Measurements from ENCODE around the gene RGS10.

RGS10 gene

DNA sequence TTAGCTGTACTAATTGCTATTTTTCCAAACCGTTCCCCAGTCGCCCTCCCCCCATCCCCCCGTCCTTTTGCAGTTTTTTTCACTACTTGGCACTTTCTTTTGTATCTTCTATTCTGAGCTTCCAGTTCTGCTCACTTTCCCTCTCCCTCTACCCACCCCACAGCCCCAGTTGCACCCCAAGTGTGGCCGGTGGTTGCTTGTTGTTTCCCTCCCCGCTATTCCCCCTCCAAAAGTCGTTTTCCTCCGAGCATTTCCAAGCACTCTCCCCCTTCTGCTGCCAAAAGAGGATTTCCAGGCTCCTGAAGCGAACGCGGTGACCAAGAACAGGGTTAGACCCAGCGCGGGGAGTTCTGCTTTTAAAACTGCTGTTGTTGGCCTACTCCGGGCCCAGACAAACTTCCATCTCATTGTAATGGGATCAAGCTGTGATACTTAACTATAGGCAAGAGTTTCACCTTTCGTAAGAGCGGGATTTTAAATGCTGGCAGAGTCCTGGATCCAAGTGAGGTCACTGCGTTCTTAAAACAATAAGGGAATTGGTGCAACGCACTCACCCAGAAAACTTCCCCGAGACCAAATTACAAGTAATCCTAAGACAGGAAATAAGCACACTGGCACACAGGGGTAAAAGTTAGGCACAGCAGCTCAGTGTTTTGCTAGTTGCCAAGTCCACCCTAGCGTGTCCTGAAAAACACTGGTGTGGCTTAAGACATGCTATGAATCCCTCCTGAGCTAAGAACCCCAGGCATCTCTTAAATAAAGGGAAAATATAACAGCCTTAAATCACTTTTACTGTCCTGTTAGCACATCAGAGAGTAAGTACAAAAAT is 1.5 kb upstream of the RGS10 start:
- Mint-ChIP-seq H3K27ac (peak overlapping the region; percentile 94), H3K4me1 (peaks cover 34% of the 10 kb centered on the region), H3K27me3 (peaks cover 34% of the 10 kb centered on the region), H3K4me3 (peak overlapping the region; percentile 91), H3K9me3 (no peaks in the 10 kb centered on the region), H3K36me3 (peaks cover 10% of the 10 kb centered on the region)
- CTCF ChIA-PET, result interaction anchor here (0.7 to 3.8 kb wide), 13 partner anchors 18 to 345 kb away, joined by 3 to 33 read pairs (median 4); no protein-coding TSS in a partner anchor
- no peak for DNase-seq

DNA sequence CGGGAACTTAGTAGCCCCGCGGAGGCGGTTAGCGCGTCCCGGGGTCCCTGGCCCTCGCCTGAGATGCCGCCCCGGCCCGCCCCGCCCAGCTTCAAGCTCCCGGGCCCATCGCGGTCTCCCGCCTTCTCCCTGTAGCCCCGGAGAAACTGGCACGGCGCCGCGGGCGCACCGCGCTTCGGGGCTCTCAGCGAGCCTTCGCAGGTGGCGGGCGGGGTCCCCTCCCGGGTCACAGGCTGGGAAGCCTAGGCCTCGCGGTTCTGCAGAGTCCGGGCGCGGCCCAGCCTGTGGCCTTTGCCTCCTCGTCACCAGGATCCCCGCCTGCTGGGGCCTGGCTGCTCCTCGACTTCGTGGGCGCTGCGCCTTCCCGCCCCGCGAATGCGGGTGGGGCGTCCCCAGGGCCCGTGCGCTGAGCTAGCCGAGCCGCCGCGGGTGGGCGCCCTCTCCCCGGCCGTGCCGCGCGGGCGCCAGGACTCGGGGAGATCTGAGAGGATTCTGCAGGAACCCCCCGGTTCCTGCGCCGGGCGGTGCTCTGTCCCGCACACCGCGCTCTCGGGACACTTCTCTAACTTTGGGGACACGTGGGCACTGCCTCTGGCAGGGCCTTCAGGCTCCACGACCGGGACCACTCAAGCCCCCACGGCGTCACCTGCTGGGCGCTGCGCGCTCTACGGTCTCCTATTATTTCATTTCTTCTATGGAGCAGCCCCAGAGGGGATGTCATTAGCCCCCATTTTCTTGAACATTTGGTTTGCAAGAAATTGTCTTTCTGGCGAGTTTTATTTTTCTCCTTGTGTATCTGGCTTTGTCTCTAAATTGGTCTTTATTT is 682 bp upstream of the RGS10 start:
- Mint-ChIP-seq H3K27me3 (peaks cover 26% of the 10 kb centered on the region), H3K9me3 (no peaks in the 10 kb centered on the region), H3K4me1 (peaks cover 42% of the 10 kb centered on the region), H3K36me3 (peaks cover 10% of the 10 kb centered on the region), H3K4me3 (peak overlapping the region; percentile 91), H3K27ac (peak overlapping the region; percentile 94)
- DNase-seq, result peak; percentile 77
- CTCF ChIA-PET, result interaction anchor here (0.7 to 3.8 kb wide), 18 partner anchors 14 to 344 kb away, joined by 3 to 33 read pairs (median 4); no protein-coding TSS in a partner anchor

DNA sequence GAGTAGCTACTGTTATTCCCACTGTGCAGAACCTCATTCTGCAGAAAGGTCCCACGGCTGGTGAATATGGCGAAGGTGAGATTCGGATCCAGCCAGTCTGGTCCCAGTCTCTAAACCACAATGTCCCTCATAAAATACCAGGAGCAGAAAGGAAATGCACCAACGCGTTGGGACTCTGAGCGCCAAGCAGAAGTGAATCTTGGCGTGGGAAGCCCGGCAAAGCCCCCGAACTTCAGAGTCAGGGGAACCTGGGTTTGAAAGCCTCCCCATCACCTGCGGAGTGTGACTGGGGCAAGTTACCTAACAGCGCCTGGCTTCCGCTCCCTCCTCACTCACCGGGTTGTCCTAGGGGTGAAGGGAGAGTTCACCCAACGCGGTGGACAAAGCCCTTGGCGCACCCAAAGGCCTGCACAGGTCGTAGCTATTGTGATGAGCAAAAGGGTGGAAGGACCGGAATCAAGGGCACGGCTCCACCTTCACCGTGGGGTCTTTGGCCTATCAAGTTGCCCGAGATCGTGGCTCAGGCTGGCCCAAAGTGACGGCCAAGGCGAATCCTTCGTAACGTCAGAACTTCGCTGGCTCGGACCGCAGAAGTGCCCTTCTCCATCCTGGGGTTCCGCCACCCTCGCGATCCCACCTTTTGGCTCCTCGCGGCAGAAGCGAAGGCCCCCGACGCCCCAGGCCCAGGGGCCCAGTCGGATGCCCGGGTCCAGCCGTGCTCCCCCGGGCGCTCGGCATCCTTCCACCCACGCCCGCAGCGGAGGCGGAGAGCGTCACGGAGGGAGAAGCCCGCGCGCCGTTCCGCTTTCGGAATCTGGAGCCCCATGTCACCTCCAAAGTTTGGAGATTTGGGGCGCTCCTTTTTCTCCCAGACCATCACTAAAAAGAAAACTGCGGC is 811 bp downstream of the RGS10 start:
- Mint-ChIP-seq H3K27ac (peak overlapping the region; percentile 79), H3K27me3 (peaks cover 11% of the 10 kb centered on the region), H3K4me3 (peak overlapping the region; percentile 89), H3K4me1 (peaks cover 57% of the 10 kb centered on the region), H3K36me3 (peaks cover 18% of the 10 kb centered on the region), H3K9me3 (no peaks in the 10 kb centered on the region)
- DNase-seq, result peak; percentile 72
- CTCF ChIA-PET, result interaction anchor here (0.8 to 3.8 kb wide), 14 partner anchors 12 to 342 kb away, joined by 3 to 33 read pairs (median 4); partner anchors contain the start of gene GRK5

DNA sequence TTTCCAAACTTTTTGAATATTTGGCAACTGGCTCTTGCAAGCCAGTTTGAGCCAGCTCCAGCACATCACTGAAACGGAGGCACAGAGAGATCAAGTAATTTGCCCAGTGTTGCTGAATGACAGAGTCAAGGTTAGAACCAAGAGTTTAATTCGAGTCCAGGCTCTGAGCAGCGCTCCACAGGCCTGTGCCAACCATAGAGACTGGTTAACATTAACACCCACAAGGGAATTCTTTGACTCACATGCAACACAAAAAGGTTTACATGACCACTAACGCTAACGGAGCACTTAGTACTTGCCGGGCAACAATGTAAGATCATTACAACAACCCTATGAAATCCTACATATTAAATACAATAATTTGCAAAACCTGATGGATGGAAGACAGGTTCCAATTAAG is 1.5 kb downstream of the RGS10 start:
- Mint-ChIP-seq H3K4me1 (peaks cover 64% of the 10 kb centered on the region), H3K27ac (peak overlapping the region; percentile 79), H3K36me3 (peaks cover 24% of the 10 kb centered on the region), H3K9me3 (no peaks in the 10 kb centered on the region), H3K27me3 (peaks cover 11% of the 10 kb centered on the region), H3K4me3 (peak overlapping the region; percentile 89)
- no peak for DNase-seq
- CTCF ChIA-PET, result interaction anchor here (0.8 to 3.8 kb wide), 10 partner anchors 10 to 342 kb away, joined by 3 to 33 read pairs (median 4); partner anchors contain the start of gene GRK5

DNA sequence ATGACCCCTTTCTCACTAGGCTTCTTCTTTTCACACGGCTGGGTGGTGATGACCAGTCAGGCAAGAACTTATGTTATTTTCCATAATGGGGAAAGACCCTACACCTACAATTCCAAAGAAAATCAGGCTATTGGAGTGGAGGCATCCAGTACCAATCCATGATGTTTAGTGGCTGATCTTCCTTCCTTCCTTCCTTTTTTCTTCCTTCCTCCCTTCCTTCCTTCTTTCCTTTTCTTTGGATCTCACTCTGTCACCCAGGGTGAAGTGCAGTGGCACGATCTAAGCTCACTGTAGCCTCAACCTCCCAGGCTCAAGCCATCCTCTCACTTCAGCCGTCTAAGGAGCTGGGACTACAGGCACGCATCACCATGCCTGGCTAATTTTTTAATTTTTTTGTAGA is 2.5 kb downstream of the RGS10 start:
- peak overlapping the region; percentile 79 for H3K27ac Mint-ChIP-seq
- DNase-seq, result no peak
- no peaks in the 10 kb centered on the region for H3K9me3 Mint-ChIP-seq
- CTCF ChIA-PET, result interaction anchor here (1.0 to 3.6 kb wide), 6 partner anchors 9 to 333 kb away, joined by 3 to 10 read pairs (median 4); partner anchors contain the start of gene GRK5
- H3K4me3 Mint-ChIP-seq, result peak overlapping the region; percentile 89
- peaks cover 33% of the 10 kb centered on the region for H3K36me3 Mint-ChIP-seq
- H3K4me1 Mint-ChIP-seq, result peaks cover 69% of the 10 kb centered on the region
- peaks cover 5% of the 10 kb centered on the region for H3K27me3 Mint-ChIP-seq

DNA sequence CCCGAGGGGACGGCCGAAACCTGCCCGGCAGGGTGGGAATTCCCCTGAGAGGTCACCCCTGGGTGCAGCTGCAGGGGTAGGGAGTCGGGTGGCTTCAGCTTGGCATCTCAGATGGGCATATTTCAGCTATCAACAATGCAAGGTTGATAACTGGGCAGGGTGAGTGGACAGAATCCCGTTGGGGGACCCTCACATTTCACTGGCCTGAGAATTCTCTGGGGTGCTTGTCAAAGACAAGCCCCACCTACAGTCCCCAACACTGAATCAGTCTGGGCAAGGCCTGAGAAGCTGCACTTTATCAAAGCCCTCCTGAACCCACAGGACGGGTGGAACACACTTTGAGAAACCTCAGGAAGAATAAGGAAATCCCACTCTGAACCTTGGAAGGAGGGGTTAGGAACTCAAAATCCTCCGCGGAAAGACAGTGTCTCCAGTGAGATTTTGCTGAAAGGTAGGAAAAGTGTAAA is 3.1 kb downstream of the RGS10 start:
- H3K27ac Mint-ChIP-seq, result peak overlapping the region; percentile 93
- H3K9me3 Mint-ChIP-seq, result no peaks in the 10 kb centered on the region
- CTCF ChIA-PET, result interaction anchor here (0.8 to 3.6 kb wide), 5 partner anchors 30 to 344 kb away, joined by 3 to 11 read pairs (median 4); partner anchors contain the start of gene GRK5
- DNase-seq, result no peak
- no peaks in the 10 kb centered on the region for H3K27me3 Mint-ChIP-seq
- peak overlapping the region; percentile 89 for H3K4me3 Mint-ChIP-seq
- H3K4me1 Mint-ChIP-seq, result peaks cover 72% of the 10 kb centered on the region
- peaks cover 35% of the 10 kb centered on the region for H3K36me3 Mint-ChIP-seq

DNA sequence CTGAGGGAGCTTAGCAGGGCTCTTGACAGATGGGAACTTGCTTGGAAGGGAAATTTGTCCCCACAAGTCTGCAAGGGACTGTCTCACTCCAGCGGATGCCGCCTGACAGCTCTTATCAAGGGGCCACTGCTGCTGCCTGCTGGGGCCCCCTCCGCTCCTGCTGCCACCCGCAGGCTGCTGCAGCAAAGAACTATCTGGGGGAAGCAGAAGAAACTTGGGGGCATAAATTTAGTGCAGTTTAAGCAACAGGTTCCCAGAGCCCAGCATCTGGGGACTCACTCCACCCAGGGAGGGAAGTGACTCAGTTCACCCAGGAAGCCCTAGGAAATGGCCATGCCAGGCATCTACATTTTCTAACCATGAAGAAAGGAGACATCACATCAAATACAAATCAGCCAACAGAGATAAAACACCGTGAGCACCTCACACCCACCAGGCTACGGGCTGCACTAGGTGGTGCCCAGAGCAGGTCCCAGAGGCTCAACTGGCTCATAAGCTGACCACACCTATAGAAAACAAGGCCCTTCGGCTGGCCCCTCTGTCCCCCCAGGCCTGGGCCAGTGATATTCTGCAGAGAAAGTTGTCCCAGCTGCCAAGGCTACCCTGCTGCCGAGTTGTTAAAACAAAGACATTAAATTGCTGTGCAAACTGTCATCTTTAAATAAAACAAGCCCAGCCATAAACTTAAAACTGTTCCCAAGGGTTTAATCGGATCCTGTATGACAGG is 3.7 kb downstream of the RGS10 start:
- peak; percentile 65 for DNase-seq
- peak overlapping the region; percentile 89 for H3K4me3 Mint-ChIP-seq
- CTCF ChIA-PET, result interaction anchor here (0.8 to 3.6 kb wide), 6 partner anchors 19 to 344 kb away, joined by 3 to 11 read pairs (median 7); partner anchors contain the start of gene GRK5

DNA sequence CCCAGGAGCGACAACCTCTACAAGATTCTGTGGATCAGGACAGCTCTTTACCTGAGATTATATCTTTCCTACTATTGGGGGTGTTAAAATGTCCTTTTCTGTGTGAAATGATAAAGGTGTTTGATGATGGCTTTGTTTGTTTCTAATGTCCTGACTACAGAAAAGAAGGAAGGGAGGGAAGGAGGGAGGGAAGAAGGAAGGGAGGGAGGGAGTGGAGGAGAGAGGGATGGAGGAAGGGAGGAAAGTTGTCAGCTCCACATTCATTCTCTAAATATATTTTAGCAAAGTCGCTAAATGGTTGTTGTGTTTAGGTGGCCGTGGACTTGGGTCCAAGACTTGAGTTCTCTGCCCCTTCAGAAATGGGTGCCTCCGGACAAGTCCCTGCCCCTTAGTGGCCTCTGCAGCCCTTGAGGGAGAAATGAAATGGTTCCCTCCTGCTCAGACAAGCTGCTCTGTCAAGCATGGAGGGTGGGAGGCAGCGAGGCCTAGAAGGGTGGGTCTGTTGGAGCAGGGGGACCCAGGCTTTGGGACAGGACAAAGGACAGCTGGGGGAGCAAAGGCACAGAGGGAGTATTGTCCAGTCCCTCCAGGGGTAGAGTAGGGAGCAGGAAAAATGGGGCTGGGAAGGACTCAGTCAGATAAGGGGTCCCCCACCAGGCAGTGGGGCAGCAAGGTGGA is 4.4 kb downstream of the RGS10 start:
- Mint-ChIP-seq H3K4me3 (peak overlapping the region; percentile 89), H3K4me1 (peaks cover 66% of the 10 kb centered on the region), H3K9me3 (no peaks in the 10 kb centered on the region), H3K36me3 (peaks cover 39% of the 10 kb centered on the region), H3K27ac (peak overlapping the region; percentile 93), H3K27me3 (no peaks in the 10 kb centered on the region)
- no peak for DNase-seq
- CTCF ChIA-PET, result interaction anchor here (1.6 to 3.6 kb wide), 5 partner anchors 19 to 339 kb away, joined by 3 to 11 read pairs (median 8); partner anchors contain the start of gene GRK5

More for the DNA sequence above, 3.7 kb downstream of the RGS10 start:
- Mint-ChIP-seq H3K27me3 (no peaks in the 10 kb centered on the region), H3K27ac (peak overlapping the region; percentile 93), H3K4me1 (peaks cover 66% of the 10 kb centered on the region), H3K36me3 (peaks cover 35% of the 10 kb centered on the region), H3K9me3 (no peaks in the 10 kb centered on the region)

DNA sequence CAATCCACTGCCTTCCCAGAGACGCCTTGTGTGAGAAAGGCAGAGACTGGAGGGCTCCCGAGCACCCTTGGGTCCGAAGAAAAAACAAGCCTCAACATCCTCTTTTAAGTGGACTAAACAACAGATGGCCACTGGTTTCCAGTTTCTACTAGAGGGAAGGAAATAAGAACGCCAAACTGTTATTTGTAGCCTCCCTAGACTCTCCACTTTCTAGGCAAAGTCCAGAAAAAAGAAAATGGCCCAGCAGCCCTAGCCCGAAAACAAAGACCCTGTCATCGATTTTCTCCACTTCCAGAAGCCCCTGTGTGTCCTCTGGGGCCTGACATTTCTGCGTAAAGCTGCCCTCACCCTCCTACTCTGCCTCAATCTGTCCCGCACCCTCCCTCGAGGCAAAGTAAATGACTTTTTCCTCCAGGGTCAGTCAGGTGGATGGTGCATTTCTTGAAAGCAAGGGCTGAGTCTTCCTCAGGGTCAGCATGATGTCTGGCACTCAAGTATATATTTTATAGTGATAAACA is 6.0 kb downstream of the RGS10 start:
- Mint-ChIP-seq H3K27ac (peak overlapping the region; percentile 93), H3K9me3 (no peaks in the 10 kb centered on the region), H3K36me3 (peaks cover 47% of the 10 kb centered on the region), H3K4me3 (peak overlapping the region; percentile 22), H3K27me3 (no peaks in the 10 kb centered on the region), H3K4me1 (peaks cover 77% of the 10 kb centered on the region)
- DNase-seq, result no peak
- CTCF ChIA-PET, result interaction anchor here (2.0 to 2.2 kb wide), 2 partner anchors 17 to 19 kb away, joined by 6 to 8 read pairs; no protein-coding TSS in a partner anchor

DNA sequence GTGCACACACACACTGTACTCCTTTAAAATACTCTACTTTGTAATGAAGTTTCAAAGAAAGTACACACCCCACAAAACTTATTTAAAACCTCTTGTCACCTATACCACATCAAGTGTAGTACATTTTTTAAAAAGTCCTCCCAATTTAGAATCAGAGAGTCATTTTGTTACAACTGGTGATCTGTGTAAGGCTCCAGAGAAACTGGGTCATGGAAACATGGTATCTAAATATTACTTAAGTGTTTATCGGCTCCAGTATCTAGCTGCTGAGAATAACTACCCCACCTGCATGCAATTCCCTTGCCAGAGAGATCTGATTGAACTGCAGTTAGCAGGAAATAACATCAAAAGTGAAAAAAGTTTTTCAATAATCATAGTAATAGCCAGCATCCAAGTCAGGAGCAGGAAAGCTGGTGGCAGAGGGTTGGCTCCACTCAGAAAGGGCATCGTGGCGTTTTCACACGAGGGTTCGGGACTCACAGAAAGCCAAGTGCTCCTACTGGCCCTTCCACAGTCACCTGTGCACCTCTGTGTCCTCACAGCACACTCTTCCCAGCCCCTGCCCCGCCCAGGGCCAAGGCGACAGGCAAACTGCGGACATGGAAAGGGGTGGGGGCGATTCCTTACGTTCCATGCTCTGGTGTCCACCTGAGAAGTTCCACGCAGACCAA is 6.5 kb downstream of the RGS10 start:
- no peaks in the 10 kb centered on the region for H3K9me3 Mint-ChIP-seq
- DNase-seq, result no peak
- peaks cover 82% of the 10 kb centered on the region for H3K4me1 Mint-ChIP-seq
- H3K27me3 Mint-ChIP-seq, result no peaks in the 10 kb centered on the region
- H3K27ac Mint-ChIP-seq, result peak overlapping the region; percentile 80
- peak overlapping the region; percentile 22 for H3K4me3 Mint-ChIP-seq
- CTCF ChIA-PET, result interaction anchor here (1.0 kb wide), 1 partner anchor 10 kb away, joined by 3 read pairs; no protein-coding TSS in a partner anchor
- H3K36me3 Mint-ChIP-seq, result peaks cover 44% of the 10 kb centered on the region

DNA sequence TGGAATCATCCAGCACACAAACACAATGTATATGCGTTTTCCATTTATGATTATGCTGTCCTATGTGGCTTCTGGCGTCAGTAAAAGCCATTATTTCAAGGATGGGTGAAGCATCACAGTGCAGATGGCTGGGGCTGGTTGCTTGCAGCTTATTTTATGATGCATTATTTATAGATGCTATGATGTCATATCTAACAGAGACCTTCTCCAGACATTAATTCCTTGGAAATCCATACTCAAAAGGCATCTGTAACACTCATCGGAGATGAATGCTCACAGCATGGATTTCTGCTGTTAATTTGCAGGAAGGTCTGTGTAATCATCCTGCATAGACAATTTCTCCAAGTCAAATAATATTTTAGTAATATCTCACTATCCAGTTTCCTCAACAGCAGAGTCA is 7.2 kb downstream of the RGS10 start:
- H3K9me3 Mint-ChIP-seq, result no peaks in the 10 kb centered on the region
- H3K4me3 Mint-ChIP-seq, result peak overlapping the region; percentile 22
- CTCF ChIA-PET, result interaction anchor here (1.0 to 1.7 kb wide), 2 partner anchors 10 to 17 kb away, joined by 3 to 4 read pairs; no protein-coding TSS in a partner anchor
- peak overlapping the region; percentile 80 for H3K27ac Mint-ChIP-seq
- peaks cover 80% of the 10 kb centered on the region for H3K4me1 Mint-ChIP-seq
- DNase-seq, result no peak
- H3K27me3 Mint-ChIP-seq, result no peaks in the 10 kb centered on the region
- H3K36me3 Mint-ChIP-seq, result peaks cover 42% of the 10 kb centered on the region
